Measurements from ENCODE around the gene SMIM22. TPM values are rescaled to one million over a fixed set of nuclear protein-coding genes. Genes with fewer than 3 reads are reported as not detected.
A peak's percentile ranks its signal among the peaks of the same experiment; 100 is the strongest.

SMIM22 gene
- total RNA-seq, 2 donors from 2014 or later: 361 to 457 TPM

GRCh38 chr16:4801962-4802658, 6.9 kb downstream of the SMIM22 start, which contains the start of gene ROGDI:
ROGDI (minus strand) TSS chr16:4802633; CDS start chr16:4802571, 62 bp downstream.
- H3K36me3 ChIP-seq: no peaks in the 10 kb centered on the region
- intact Hi-C loops (cut with DNase I): loop anchor here (2.0 kb wide), 1 partner anchor 33 kb away; no protein-coding TSS in a partner anchor

GRCh38 chr16:4802659-4803287, 7.6 kb downstream of the SMIM22 start:
- intact Hi-C loops (cut with DNase I): no loop called here
- Histone ChIP-seq H3K4me1 (peaks cover 15% of the 10 kb centered on the region), H3K27ac (peak overlapping the region; percentile 97), H3K36me3 (no peaks in the 10 kb centered on the region), H3K9ac (ENCODE audit: low read depth in 2 of 2, low read length in 2 of 2) (peak overlapping the region; percentile 70 to 90), H3K4me3 (peak overlapping the region; percentile 91), H3K27me3 (no peaks in the 10 kb centered on the region), H3K9me3 (no peaks in the 10 kb centered on the region)
- TF ChIP-seq CTCF (IDR thresholded peaks at IDR 0.05): no peak
- DNase-seq: peak; percentile 93

More at GRCh38 chr16:4801962-4802658, 6.9 kb downstream of the SMIM22 start, which contains the start of gene ROGDI:
- Histone ChIP-seq H3K27ac (peak within 1 kb of the TSS; percentile 97), H3K9me3 (no peaks in the 10 kb centered on the region), H3K9ac (ENCODE audit: low read depth in 2 of 2, low read length in 2 of 2) (peak within 1 kb of the TSS; percentile 90 to 95), H3K27me3 (no peaks in the 10 kb centered on the region), H3K4me3 (peak within 1 kb of the TSS; percentile 91), H3K4me1 (peaks cover 15% of the 10 kb centered on the region)
- TF ChIP-seq CTCF (IDR thresholded peaks at IDR 0.05): no peak
- DNase-seq: peak; percentile 96

GRCh38 chr16:4803401-4803844, 8.3 kb downstream of the SMIM22 start:
- H3K4me3 ChIP-seq: peak overlapping the region; percentile 91
- H3K36me3 ChIP-seq: peaks cover 4% of the 10 kb centered on the region
- H3K27ac ChIP-seq: peak overlapping the region; percentile 97
- peaks cover 15% of the 10 kb centered on the region for H3K4me1 ChIP-seq
- DNase-seq: no peak
- intact Hi-C loops (cut with DNase I): no loop called here
- no peaks in the 10 kb centered on the region for H3K9me3 ChIP-seq
- H3K27me3 ChIP-seq: no peaks in the 10 kb centered on the region
- no peak for TF ChIP-seq CTCF (IDR thresholded peaks at IDR 0.05)
- peak overlapping the region in 1 of 2 donors; percentile 70 for H3K9ac ChIP-seq (ENCODE audit: low read depth in 2 of 2, low read length in 2 of 2)

- Histone ChIP-seq H3K36me3 (peaks cover 4% of the 10 kb centered on the region), H3K9me3 (no peaks in the 10 kb centered on the region), H3K27ac (no peak overlapping the region), H3K4me1 (peaks cover 15% of the 10 kb centered on the region), H3K9ac (ENCODE audit: low read depth in 2 of 2, low read length in 2 of 2) (no peak overlapping the region), H3K27me3 (no peaks in the 10 kb centered on the region), H3K4me3 (no peak overlapping the region)
- no peak for DNase-seq
- intact Hi-C loops (cut with DNase I): no loop called here
- no peak for TF ChIP-seq CTCF (IDR thresholded peaks at IDR 0.05)
These were observed 9.0 kb downstream of the SMIM22 start for GRCh38 chr16:4803898-4804762.

- peaks cover 15% of the 10 kb centered on the region for H3K4me1 ChIP-seq
- no peak overlapping the region for H3K4me3 ChIP-seq
- intact Hi-C loops (cut with DNase I): no loop called here
- no peak overlapping the region for H3K27ac ChIP-seq
- TF ChIP-seq CTCF (IDR thresholded peaks at IDR 0.05): no peak
- no peak overlapping the region for H3K9ac ChIP-seq (ENCODE audit: low read depth in 2 of 2, low read length in 2 of 2)
- H3K9me3 ChIP-seq: no peaks in the 10 kb centered on the region
- H3K27me3 ChIP-seq: no peaks in the 10 kb centered on the region
- peaks cover 4% of the 10 kb centered on the region for H3K36me3 ChIP-seq
- DNase-seq: no peak
These were observed 10.1 kb downstream of the SMIM22 start for GRCh38 chr16:4805231-4805630.
